ENCODE data around the gene APOLD1.
"Not testable (repeated sequence)": the region's sequence is repeated elsewhere in the genome, so short reads cannot be mapped to it uniquely, and the experiment has no call there.

The APOLD1 gene

GRCh38 chr12:12836571-12836970, 51.1 kb downstream of the APOLD1 start:
- no peak for DNase-seq (ENCODE audit: extremely low read depth, low read depth)
- TF ChIP-seq, protein P1, sequence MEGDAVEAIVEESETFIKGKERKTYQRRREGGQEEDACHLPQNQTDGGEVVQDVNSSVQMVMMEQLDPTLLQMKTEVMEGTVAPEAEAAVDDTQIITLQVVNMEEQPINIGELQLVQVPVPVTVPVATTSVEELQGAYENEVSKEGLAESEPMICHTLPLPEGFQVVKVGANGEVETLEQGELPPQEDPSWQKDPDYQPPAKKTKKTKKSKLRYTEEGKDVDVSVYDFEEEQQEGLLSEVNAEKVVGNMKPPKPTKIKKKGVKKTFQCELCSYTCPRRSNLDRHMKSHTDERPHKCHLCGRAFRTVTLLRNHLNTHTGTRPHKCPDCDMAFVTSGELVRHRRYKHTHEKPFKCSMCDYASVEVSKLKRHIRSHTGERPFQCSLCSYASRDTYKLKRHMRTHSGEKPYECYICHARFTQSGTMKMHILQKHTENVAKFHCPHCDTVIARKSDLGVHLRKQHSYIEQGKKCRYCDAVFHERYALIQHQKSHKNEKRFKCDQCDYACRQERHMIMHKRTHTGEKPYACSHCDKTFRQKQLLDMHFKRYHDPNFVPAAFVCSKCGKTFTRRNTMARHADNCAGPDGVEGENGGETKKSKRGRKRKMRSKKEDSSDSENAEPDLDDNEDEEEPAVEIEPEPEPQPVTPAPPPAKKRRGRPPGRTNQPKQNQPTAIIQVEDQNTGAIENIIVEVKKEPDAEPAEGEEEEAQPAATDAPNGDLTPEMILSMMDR (IDR thresholded peaks at IDR 0.05; ENCODE audit: low read depth, low read length): no peak

- TF ChIP-seq, protein P1 (IDR thresholded peaks at IDR 0.05; ENCODE audit: low read depth, low read length): peak; percentile 61
- peak; percentile 38 for DNase-seq (ENCODE audit: extremely low read depth, low read depth)
Observed at GRCh38 chr12:12837025-12837812, 51.8 kb downstream of the APOLD1 start.

- TF ChIP-seq, protein P1 (IDR thresholded peaks at IDR 0.05; ENCODE audit: low read depth, low read length): no peak
- no peak for DNase-seq (ENCODE audit: extremely low read depth, low read depth)
Observed at GRCh38 chr12:12837813-12838153, 52.3 kb downstream of the APOLD1 start.

DNA sequence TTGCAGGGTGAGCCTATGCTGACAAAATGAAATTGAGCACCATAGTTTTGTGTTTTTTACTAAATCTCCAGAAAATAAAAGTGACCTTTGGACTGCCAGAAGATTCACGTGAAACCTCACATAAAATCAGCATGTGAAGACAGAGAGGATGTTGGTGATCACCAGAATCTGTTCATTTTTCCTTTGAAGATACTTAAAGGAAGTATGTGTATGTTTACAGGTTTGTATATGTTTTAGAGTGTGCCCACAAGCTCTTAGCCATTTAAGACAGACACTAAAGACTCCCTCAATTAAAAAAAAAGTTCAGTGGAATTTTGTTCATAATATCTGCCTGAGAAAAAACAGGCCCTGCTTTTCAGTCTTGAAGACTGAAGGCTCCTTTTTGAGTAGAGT, 53.5 kb downstream of the APOLD1 start:
- TF ChIP-seq, protein P1 (IDR thresholded peaks at IDR 0.05; ENCODE audit: low read depth, low read length): no peak
- no peak for DNase-seq (ENCODE audit: extremely low read depth, low read depth)

GRCh38 chr12:12839439-12839838, 54.0 kb downstream of the APOLD1 start:
- not testable (repeated sequence) for DNase-seq (ENCODE audit: extremely low read depth, low read depth)

GRCh38 chr12:12839873-12840579, 54.6 kb downstream of the APOLD1 start:
- TF ChIP-seq, protein P1 (IDR thresholded peaks at IDR 0.05; ENCODE audit: low read depth, low read length): no peak
- DNase-seq (ENCODE audit: extremely low read depth, low read depth): peak; percentile 25

DNA sequence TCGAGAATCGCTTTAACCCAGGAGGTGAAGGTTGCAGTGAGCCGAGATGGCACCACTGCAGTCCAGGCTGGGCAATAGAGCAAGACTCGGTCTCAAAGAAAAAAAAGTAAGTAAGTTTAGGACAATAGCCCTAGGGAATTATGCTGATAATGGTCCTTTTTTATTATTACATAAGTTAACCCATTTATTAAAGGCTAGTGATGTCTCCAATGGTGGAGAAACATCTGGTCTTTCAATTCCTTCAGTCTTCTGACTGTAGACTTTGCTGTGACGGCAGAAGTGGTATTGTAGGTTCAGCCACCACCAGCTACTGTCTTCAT, 55.1 kb downstream of the APOLD1 start:
- no peak for DNase-seq (ENCODE audit: extremely low read depth, low read depth)
- TF ChIP-seq, protein P1 (IDR thresholded peaks at IDR 0.05; ENCODE audit: low read depth, low read length): no peak
